PC-9 (cell line): ENCODE results near the gene LMAN1L. TPM values are rescaled to one million over a fixed set of nuclear protein-coding genes. Genes with fewer than 3 reads are reported as not detected.

ENCODE experiments used
- BruUV-seq: library from RNA; stranded (reverse); fragments of 400-500 nt; replicated peaks from 2 replicates; lab custom pipeline; 2021; lab: Mats Ljungman, UMichigan
- CTCF ChIA-PET: fragments of 300-600 bp; sonication (Branson Sonifier 250); formaldehyde crosslinking; loops from one replicate; lab custom pipeline; 2022; ENCODE audit warnings: antibody characterized with exemption; lab: Charles Lee
- POLR2A ChIA-PET: fragments of 300-600 bp; sonication (Branson Sonifier 250); formaldehyde crosslinking; loops from one replicate; lab custom pipeline; 2022; ENCODE audit warnings: antibody characterized with exemption; ENCODE audit not compliant: unreplicated experiment; lab: Charles Lee
- DNase-seq, 2 experiments: peaks; one replicate each; pipeline versions ENCODE4 v3.0.0 to v3.0.0-alpha.2; 2015 to 2022; ENCODE audit warnings: mixed read lengths in 1 of 2
- H2AFZ ChIP-seq: fragments of 200-600 bp; sonication (generic); 2 replicates; pipeline ENCODE4 v1.8.1; 2017; ENCODE audit warnings: antibody characterized with exemption
- H3F3A ChIP-seq: fragments of 200-600 bp; sonication (generic); 2 replicates; pipeline ENCODE4 v1.8.1; 2017; ENCODE audit warnings: antibody characterized with exemption, mild to moderate bottlenecking, low read depth; ENCODE audit not compliant: insufficient read depth
- H3K27ac ChIP-seq: fragments of 200-600 bp; sonication (generic); 2 replicates; pipeline ENCODE4 v1.6.1; 2016; ENCODE audit warnings: mixed run types
- H3K27me3 ChIP-seq: fragments of 200-600 bp; sonication (generic); 2 replicates; pipeline ENCODE4 v1.6.1; 2016; ENCODE audit warnings: low read depth, mixed run types; ENCODE audit not compliant: insufficient read depth
- H3K36me3 ChIP-seq: fragments of 200-600 bp; sonication (generic); 2 replicates; pipeline ENCODE4 v1.6.1; 2016; ENCODE audit warnings: low read depth, mixed run types
- H3K4me1 ChIP-seq: fragments of 200-600 bp; sonication (generic); replicated peaks from 2 replicates; pipeline ENCODE4 v1.6.1; 2016; ENCODE audit warnings: mixed run types; ENCODE audit not compliant: insufficient read depth
- H3K4me2 ChIP-seq: fragments of 200-600 bp; sonication (generic); 2 replicates; pipeline ENCODE4 v1.6.1; 2017; ENCODE audit warnings: mixed run types
- H3K4me3 ChIP-seq: fragments of 200-600 bp; sonication (generic); 2 replicates; pipeline ENCODE4 v1.6.1; 2016; ENCODE audit warnings: mixed run types
- H3K79me2 ChIP-seq: fragments of 200-600 bp; sonication (generic); 2 replicates; pipeline ENCODE4 v1.6.1; 2017; ENCODE audit warnings: low read depth, mixed run types
- H3K9me2 ChIP-seq: fragments of 200-600 bp; sonication (generic); 2 replicates; pipeline ENCODE4 v1.8.1; 2017; ENCODE audit warnings: mild to moderate bottlenecking; ENCODE audit not compliant: insufficient read depth
- H3K9me3 ChIP-seq: fragments of 200-600 bp; sonication (generic); 2 replicates; pipeline ENCODE4 v1.8.1; 2016; ENCODE audit warnings: low read depth; ENCODE audit not compliant: insufficient read depth
- H4K20me1 ChIP-seq: fragments of 200-600 bp; sonication (generic); 2 replicates; pipeline ENCODE4 v1.8.1; 2017; ENCODE audit not compliant: insufficient read depth
- EZH2 ChIP-seq: fragments of 200-600 bp; sonication (generic); IDR thresholded peaks from 2 replicates; pipeline ENCODE4 v1.8.0; 2017; ENCODE audit warnings: antibody characterized with exemption, low read depth
- intact Hi-C: fragments of 100-400 bp; cut with micrococcal nuclease; formaldehyde crosslinking; loops from one replicate; pipeline ENCODE4 v1.10.0; 2022; ENCODE audit not compliant: unreplicated experiment
- microRNA-seq: library from miRNA; unstranded; fragments of <30 nt; microRNA quantifications from one replicate; pipeline ENCODE4 v1.2.0, GENCODE V29; 2021; ENCODE audit warnings: borderline number of aligned reads, borderline replicate concordance
- total RNA-seq: library from RNA; stranded (reverse); gene quantifications from 2 replicates; pipeline ENCODE4 v1.2.3, GENCODE V29; 2021
- TF ChIP-seq, protein P1 (sequence below): fragments of 200-600 bp; sonication (generic); conservative IDR thresholded peaks from 2 replicates; pipeline ENCODE4 v1.6.1; 2017; ENCODE audit warnings: mixed run types, antibody characterized with exemption, mild to moderate bottlenecking, moderate library complexity

Gene LMAN1L
- total RNA-seq, 1 experiment from 2014 or later = not detected

DNA sequence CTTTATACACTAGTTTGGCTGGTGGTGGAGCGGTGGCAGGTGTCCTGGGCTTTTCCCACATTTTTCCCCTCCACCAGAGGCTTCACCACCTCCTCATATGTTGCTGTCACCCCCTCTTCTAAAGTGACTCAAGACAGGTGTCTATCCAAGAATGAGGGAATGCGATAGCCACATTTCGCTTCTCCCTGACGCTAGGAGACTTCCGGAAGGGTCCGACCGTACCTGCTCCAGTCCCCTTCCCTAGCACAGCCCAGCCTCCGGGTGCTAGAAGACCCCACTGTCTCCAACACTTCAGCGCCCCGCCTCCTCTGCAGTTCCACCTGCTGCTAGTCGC, 60.0 kb downstream of the LMAN1L start:
- Histone ChIP-seq H3K9me3 (no peaks in the 10 kb centered on the region), H3K4me1 (peaks cover 45% of the 10 kb centered on the region), H3K27ac (peak overlapping the region; percentile 83), H3F3A (peaks cover 27% of the 10 kb centered on the region; the same call in 1 of the 2 replicates), H3K36me3 (no peaks in the 10 kb centered on the region), H3K9me2 (no peaks in the 10 kb centered on the region), H4K20me1 (peaks cover 29% of the 10 kb centered on the region), H3K27me3 (no peaks in the 10 kb centered on the region), H3K79me2 (peaks cover 52% of the 10 kb centered on the region), H3K4me2 (peak overlapping the region; percentile 85), H3K4me3 (peak overlapping the region; percentile 98), H2AFZ (peak overlapping the region; percentile 87)
- intact Hi-C loops = no loop called here
- ChIA-PET POLR2A (no interaction called here), CTCF (no interaction called here)
- no TSS peak for BruUV-seq
- no peak for TF ChIP-seq EZH2
- TF ChIP-seq, protein P1, sequence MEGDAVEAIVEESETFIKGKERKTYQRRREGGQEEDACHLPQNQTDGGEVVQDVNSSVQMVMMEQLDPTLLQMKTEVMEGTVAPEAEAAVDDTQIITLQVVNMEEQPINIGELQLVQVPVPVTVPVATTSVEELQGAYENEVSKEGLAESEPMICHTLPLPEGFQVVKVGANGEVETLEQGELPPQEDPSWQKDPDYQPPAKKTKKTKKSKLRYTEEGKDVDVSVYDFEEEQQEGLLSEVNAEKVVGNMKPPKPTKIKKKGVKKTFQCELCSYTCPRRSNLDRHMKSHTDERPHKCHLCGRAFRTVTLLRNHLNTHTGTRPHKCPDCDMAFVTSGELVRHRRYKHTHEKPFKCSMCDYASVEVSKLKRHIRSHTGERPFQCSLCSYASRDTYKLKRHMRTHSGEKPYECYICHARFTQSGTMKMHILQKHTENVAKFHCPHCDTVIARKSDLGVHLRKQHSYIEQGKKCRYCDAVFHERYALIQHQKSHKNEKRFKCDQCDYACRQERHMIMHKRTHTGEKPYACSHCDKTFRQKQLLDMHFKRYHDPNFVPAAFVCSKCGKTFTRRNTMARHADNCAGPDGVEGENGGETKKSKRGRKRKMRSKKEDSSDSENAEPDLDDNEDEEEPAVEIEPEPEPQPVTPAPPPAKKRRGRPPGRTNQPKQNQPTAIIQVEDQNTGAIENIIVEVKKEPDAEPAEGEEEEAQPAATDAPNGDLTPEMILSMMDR = no peak
- no peak for DNase-seq

DNA sequence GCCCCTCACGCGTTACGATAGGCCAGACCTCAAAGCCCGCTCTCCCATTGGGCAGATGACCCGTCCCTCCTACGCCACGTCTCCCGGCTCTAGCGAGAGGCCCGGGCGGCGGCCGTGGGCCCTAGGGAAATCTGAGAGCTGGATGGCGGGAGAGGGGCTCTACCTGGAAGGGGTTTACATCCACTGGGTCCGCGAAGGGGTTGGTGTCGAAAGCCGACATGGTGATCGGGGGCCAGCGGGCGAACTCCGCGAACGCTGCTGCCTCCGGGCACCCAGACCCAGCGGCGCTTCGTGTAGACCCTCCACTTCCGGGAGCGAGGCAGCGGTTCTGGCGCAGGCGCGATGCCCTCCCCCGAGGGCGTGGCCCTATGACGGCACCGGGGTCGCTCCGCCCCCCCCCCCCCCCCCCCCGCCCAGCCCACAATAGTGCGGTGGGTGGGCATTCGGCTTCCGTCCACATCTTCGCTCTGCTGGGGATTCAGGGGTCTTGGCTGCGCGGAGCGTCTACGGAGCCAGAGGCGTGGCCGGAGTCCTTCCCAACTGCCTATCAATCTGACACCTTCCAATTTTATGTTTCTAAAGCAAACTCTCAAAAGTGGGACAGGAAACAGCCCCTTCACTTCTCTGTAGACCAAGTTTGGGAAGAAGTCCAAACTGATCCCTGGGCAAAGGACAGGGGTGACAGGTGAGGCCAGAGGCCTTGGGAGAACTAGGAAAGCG, 60.6 kb downstream of the LMAN1L start, which contains the start of gene SCAMP2:
SCAMP2 (minus strand) TSS at position 330 of the 720 bp plus-strand sequence; CDS start at position 220, 110 bp downstream.
- peaks cover 26% of the 10 kb centered on the region for H4K20me1 ChIP-seq
- H3K9me3 ChIP-seq = no peaks in the 10 kb centered on the region
- BruUV-seq = TSS peak; percentile 99
- TF ChIP-seq EZH2 = no peak
- TF ChIP-seq, protein P1 = no peak
- H3K4me2 ChIP-seq = peak within 1 kb of the TSS; percentile 85
- peaks cover 47% of the 10 kb centered on the region for H3K79me2 ChIP-seq
- no peaks in the 10 kb centered on the region for H3K27me3 ChIP-seq
- ChIA-PET CTCF (interaction anchor here (0.6 kb wide), 2 partner anchors 17 to 41 kb away, joined by 3 to 10 read pairs; no protein-coding TSS in a partner anchor), POLR2A (no interaction called here)
- H3K4me3 ChIP-seq = peak within 1 kb of the TSS; percentile 98
- H3F3A ChIP-seq = peaks cover 22% of the 10 kb centered on the region; the same call in 1 of the 2 replicates
- DNase-seq = peak; percentile 85 to 89
- intact Hi-C loops = no loop called here
- H2AFZ ChIP-seq = peak within 1 kb of the TSS; percentile 87
- H3K36me3 ChIP-seq = no peaks in the 10 kb centered on the region
- H3K9me2 ChIP-seq = no peaks in the 10 kb centered on the region
- H3K27ac ChIP-seq = peak within 1 kb of the TSS; percentile 83
- H3K4me1 ChIP-seq = peaks cover 39% of the 10 kb centered on the region

DNA sequence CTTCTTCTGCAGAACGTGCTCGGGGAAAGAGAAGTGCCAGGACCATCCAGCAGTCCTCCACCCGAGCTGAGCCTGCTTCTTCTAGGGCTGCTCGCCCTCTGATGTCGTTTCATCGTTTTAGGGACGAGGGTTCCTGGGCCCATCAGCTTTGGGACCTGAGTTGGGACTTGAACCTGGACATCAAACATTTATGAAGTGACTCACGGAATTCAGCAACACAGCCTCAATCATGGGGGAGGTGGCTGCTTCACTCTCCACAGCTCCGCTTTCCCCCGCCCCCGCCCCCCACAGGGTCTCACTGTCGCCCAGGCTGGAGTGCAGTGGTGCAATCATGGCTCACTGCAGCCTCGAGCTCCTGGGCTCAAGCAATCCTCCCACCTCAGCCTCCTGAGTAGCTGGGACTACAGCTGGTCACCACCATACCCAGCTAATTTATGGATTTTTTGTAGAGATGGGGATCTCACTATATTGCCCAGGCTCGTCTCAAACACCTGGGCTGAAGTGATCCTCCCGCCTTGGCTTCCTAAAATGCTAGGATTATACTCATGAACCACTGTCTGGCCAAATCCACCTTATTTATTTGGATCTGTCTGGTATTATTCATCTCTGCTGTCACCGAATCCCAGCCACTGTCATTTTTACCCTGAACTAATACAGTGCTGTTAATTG, 61.3 kb downstream of the LMAN1L start:
- no peaks in the 10 kb centered on the region for H3K9me2 ChIP-seq
- no TSS peak for BruUV-seq
- DNase-seq = no peak
- no peaks in the 10 kb centered on the region for H3K27me3 ChIP-seq
- TF ChIP-seq EZH2 = no peak
- TF ChIP-seq, protein P1 = no peak
- H3K4me2 ChIP-seq = peak overlapping the region; percentile 85
- H3K27ac ChIP-seq = no peak overlapping the region
- H3K4me3 ChIP-seq = peak overlapping the region; percentile 98
- H3K9me3 ChIP-seq = no peaks in the 10 kb centered on the region
- H3K79me2 ChIP-seq = peaks cover 40% of the 10 kb centered on the region
- peaks cover 19% of the 10 kb centered on the region; the same call in 1 of the 2 replicates for H3F3A ChIP-seq
- H3K36me3 ChIP-seq = no peaks in the 10 kb centered on the region
- H2AFZ ChIP-seq = peak overlapping the region; percentile 84
- ChIA-PET CTCF (interaction anchor here (0.6 kb wide), 1 partner anchor 41 kb away, joined by 10 read pairs; no protein-coding TSS in a partner anchor), POLR2A (no interaction called here)
- peaks cover 19% of the 10 kb centered on the region for H4K20me1 ChIP-seq
- peaks cover 34% of the 10 kb centered on the region for H3K4me1 ChIP-seq
- intact Hi-C loops = no loop called here

Small RNAs within 50 kb of the gene (microRNA-seq; reads per million reads assigned to microRNA genes)
- gene MIR4513 = not detected
- gene MIR6882 = 2.0 reads per million

Other genes with a start within 250 kb of the LMAN1L start
- gene CLK3, start 197.0 kb upstream of the LMAN1L start, total RNA-seq = 70.7 and 80.1 TPM in 2 replicates
- 43.3 and 46.3 TPM in 2 replicates for gene EDC3, start 116.8 kb upstream of the LMAN1L start, total RNA-seq
- gene CYP1A1, start 87.3 kb upstream of the LMAN1L start, total RNA-seq = 0.33 and 0.39 TPM in 2 replicates
- not detected in 2 replicates for gene CYP1A2, start 64.0 kb upstream of the LMAN1L start, total RNA-seq
- 78.3 TPM in 2 replicates for gene CSK, start 30.8 kb upstream of the LMAN1L start, total RNA-seq
- gene CPLX3, start 13.8 kb downstream of the LMAN1L start, total RNA-seq = not detected in 2 replicates
- gene ULK3, start 30.3 kb downstream of the LMAN1L start, total RNA-seq = 30.2 and 46.6 TPM in 2 replicates
- 84.6 and 87.4 TPM in 2 replicates for gene SCAMP2, start 60.5 kb downstream of the LMAN1L start, total RNA-seq
- gene MPI, start 77.2 kb downstream of the LMAN1L start, total RNA-seq = 22.5 and 23.0 TPM in 2 replicates
- 41.8 and 45.5 TPM in 2 replicates for gene FAM219B, start 94.0 kb downstream of the LMAN1L start, total RNA-seq
- 177 and 247 TPM in 2 replicates for gene COX5A, start 125.2 kb downstream of the LMAN1L start, total RNA-seq
- 14.9 and 19.6 TPM in 2 replicates for gene RPP25, start 143.9 kb downstream of the LMAN1L start, total RNA-seq
- 17.9 and 19.7 TPM in 2 replicates for gene SCAMP5, start 182.7 kb downstream of the LMAN1L start, total RNA-seq
- 23.7 and 24.4 TPM in 2 replicates for gene PPCDC, start 210.8 kb downstream of the LMAN1L start, total RNA-seq